Keratinocyte (primary cell): ENCODE data around the gene ZNF691.

Source experiments
- EZH2 ChIP-seq: IDR thresholded peaks from one replicate; pipeline ENCODE4 v1.6.1; 2012; ENCODE audit warnings: inconsistent platforms, mild to moderate bottlenecking, low read length, moderate library complexity
- TF ChIP-seq, protein P1 (sequence below), 3 experiments: IDR thresholded peaks in 1 of 3; conservative IDR thresholded peaks in 1 of 3; optimal IDR thresholded peaks in 1 of 3; 2 replicates in 2 of 3; 3 replicates in 1 of 3; pipeline versions ENCODE3 to v1.5.1; 2011; ENCODE audit warnings: low read length in 3 of 3, mild to moderate bottlenecking in 3 of 3, moderate library complexity in 2 of 3, control low read depth in 1 of 3, inconsistent platforms in 1 of 3; ENCODE audit not compliant: insufficient read depth in 2 of 3; ENCODE audit errors: extremely low read depth in 1 of 3

DNA sequence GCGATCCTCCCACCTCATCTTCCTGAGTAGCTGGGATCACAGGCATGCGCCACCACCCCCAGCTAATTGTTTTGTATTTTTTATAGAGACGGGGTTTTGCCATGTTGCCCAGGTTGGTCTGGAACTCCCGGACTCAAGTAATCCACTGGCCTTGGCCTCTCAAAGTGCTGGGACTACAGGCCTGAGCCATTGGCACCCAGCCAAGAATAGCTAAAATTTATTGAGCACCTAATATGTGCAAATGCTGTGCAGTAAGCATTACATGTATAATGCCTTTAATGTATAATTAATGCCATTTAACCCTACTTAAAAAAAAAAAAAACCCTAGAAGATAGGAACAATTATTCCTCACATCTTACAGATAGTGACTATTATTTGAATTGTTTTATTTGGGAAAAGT lies 42.9 kb downstream of the ZNF691 start:
- TF ChIP-seq, protein P1, sequence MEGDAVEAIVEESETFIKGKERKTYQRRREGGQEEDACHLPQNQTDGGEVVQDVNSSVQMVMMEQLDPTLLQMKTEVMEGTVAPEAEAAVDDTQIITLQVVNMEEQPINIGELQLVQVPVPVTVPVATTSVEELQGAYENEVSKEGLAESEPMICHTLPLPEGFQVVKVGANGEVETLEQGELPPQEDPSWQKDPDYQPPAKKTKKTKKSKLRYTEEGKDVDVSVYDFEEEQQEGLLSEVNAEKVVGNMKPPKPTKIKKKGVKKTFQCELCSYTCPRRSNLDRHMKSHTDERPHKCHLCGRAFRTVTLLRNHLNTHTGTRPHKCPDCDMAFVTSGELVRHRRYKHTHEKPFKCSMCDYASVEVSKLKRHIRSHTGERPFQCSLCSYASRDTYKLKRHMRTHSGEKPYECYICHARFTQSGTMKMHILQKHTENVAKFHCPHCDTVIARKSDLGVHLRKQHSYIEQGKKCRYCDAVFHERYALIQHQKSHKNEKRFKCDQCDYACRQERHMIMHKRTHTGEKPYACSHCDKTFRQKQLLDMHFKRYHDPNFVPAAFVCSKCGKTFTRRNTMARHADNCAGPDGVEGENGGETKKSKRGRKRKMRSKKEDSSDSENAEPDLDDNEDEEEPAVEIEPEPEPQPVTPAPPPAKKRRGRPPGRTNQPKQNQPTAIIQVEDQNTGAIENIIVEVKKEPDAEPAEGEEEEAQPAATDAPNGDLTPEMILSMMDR (optimal IDR thresholded peaks at IDR 0.05 in 1 of 3, IDR thresholded peaks at IDR 0.05 in 1 of 3, conservative IDR thresholded peaks at IDR 0.05 in 1 of 3; ENCODE audit: extremely low read depth in 1 of 3, insufficient read depth in 2 of 3, low read length in 3 of 3), result no peak
- TF ChIP-seq EZH2, result no peak
